ENCODE measurements around the gene ST3GAL5.
"Not testable (repeated sequence)": the region's sequence is repeated elsewhere in the genome, so short reads cannot be mapped to it uniquely, and the experiment has no call there.

The ST3GAL5 gene

DNA sequence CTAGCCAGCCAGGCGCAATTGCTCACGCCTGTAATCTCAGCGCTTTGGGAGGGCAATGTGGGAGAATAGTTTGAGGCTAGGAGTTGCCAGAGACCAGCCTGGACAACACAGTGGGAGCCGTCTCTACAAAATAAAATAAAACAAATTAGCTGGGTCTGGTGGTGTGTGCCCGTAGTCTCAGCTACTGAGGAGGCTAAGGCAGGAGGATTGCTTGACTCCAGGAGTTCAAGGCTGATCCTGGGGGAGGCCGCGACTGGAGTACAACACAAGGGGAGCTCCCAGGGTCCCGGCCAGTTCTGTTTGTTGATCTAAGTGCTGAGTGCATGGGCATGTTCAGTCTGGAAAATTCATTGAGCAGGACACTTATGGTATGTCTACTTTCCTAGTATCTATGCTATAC, 2.6 kb downstream of the ST3GAL5 start:
- H3K4me3 ChIP-seq (ENCODE audit: low read depth, low read length): no peak overlapping the region
- TF ChIP-seq, protein P1, sequence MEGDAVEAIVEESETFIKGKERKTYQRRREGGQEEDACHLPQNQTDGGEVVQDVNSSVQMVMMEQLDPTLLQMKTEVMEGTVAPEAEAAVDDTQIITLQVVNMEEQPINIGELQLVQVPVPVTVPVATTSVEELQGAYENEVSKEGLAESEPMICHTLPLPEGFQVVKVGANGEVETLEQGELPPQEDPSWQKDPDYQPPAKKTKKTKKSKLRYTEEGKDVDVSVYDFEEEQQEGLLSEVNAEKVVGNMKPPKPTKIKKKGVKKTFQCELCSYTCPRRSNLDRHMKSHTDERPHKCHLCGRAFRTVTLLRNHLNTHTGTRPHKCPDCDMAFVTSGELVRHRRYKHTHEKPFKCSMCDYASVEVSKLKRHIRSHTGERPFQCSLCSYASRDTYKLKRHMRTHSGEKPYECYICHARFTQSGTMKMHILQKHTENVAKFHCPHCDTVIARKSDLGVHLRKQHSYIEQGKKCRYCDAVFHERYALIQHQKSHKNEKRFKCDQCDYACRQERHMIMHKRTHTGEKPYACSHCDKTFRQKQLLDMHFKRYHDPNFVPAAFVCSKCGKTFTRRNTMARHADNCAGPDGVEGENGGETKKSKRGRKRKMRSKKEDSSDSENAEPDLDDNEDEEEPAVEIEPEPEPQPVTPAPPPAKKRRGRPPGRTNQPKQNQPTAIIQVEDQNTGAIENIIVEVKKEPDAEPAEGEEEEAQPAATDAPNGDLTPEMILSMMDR (IDR thresholded peaks at IDR 0.05; ENCODE audit: insufficient read depth, low read depth, low read length, missing control alignments): no peak
- no peak for DNase-seq (ENCODE audit: low read depth)

DNA sequence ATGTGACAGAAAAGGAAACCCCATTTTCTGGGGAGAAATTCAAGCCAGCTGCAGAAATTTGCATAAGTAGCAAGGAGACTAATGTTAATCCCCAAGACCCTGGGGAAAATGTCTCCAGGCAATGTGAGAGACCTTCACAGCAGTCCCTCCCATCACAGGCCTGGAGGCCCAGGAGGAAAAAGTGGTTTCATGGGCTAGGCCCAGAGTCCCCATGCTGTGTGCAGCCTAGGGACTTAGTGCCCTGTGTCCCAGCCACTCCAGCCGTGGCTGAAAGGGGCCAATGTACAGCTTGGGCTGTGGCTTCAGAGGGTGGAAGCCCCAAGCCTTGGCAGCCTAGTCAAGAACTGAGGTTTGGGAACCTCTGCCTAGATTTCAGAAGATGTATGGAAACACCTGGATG, 7.0 kb downstream of the ST3GAL5 start:
- not testable (repeated sequence) for DNase-seq (ENCODE audit: low read depth); H3K4me3 ChIP-seq (ENCODE audit: low read depth, low read length)

DNA sequence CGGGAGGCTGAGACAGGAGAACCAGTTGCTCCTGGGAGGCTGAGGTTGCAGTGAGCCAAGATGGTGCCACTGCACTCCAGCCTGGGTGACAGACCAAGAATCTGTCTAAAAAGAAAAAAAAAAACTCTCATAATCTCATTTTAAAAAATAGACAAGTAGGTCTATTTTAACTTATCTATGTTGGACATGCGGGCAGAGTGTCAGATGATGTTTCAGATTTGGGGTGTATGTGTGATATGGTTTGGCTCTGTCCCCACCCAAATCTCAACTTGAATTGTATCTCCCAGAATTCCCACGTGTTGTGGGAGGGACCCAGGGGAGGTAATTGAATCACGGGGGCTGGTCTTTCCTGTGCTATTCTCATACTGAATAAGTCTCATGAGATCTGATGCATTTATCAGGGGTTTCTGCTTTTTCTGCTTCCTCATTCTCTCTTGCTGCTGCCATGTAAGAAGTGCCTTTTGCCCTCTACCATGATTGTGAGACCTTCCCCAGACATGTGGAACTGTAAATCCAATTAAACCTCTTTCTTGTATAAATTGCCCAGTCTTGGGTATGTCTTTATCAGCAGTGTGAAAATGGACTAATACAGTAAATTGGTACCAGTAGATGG, 8.0 kb downstream of the ST3GAL5 start:
- not testable (repeated sequence) for DNase-seq (ENCODE audit: low read depth); H3K4me3 ChIP-seq (ENCODE audit: low read depth, low read length)

DNA sequence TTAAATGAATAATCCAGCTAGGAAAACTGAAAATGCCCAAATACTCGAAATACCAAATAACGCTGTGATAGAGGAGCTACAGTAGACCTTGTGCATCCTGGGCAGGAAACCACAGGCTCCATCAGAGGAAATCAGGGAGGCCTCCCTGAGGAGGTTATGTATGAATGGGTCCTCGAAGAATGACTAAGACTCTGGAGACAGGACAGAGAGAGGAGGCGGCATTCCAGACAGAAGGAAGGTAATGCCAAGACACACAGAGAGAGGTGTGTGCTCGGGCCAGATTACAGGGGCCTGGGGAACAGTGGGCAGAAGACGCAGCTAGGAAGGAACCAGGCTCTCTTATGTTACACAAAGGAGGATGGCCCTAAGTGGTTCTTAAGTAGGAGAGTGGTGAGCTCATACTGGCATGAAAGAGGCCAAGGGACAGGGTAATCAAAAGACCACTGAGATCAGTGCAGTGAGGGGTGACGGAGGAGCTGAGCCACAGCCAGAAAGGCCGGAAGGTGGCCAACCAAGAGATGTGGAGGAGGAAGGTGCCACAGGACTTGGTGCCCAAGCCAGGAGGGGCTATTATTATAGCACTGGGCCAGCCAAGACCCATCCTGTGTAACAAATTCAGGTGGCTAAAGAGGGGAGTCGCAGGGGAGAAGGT, 9.9 kb downstream of the ST3GAL5 start:
- H3K4me3 ChIP-seq (ENCODE audit: low read depth, low read length): no peak overlapping the region
- DNase-seq (ENCODE audit: low read depth): no peak
- TF ChIP-seq, protein P1 (IDR thresholded peaks at IDR 0.05; ENCODE audit: insufficient read depth, low read depth, low read length, missing control alignments): no peak

DNA sequence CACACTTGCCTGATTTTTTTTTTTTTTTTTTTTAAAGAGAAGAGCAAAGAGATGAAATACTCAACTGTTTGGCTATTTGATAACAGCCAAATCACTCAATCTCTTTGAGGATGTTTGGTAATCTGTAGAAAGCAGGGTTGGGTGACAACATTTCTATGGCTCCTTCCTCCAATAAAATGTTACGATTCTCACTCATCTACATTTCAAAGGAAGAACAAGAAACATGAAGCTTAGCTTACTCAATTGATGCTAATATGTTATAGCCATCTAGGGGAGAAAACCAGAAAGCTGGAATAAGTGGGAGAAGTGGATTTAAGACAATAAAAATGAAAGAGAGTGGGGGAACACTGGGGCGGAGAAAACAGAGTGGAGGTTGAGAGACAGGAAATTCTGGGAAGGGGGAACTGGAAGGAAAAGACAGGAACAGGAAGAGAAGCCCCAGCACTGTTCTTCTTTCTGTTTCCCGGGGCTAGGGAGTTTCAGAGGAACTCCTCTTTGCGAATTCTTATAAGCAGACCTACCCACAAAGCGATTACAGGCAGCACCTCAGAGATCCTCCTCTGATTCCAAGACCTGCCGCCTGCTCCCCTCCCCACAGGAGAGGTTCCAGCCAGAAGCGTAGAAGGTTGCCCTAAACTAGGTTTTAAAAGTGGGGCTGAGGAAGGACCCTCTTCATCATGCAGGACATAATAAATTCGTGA, 13.3 kb downstream of the ST3GAL5 start:
- TF ChIP-seq, protein P1 (IDR thresholded peaks at IDR 0.05; ENCODE audit: insufficient read depth, low read depth, low read length, missing control alignments): no peak
- no peak for DNase-seq (ENCODE audit: low read depth)
- no peak overlapping the region for H3K4me3 ChIP-seq (ENCODE audit: low read depth, low read length)

DNA sequence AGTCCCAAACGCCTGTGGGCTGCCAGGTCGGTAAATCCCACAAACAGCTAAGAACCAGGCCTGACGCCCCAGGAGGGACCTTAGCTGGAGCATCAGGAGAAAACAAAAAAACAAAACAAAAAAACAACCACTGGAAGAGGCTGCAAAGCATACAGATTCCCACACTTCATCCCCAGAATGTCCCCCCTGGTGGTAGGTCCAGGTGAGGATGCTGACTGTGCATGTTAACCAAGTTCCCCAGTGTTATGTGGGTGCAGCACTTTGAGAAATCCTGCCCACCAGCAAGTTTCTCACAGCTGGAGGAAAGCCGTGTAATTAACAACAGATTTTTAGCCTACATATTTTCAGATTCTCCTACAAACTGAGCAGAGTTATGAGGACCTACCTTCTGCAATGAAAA, 15.1 kb downstream of the ST3GAL5 start:
- no peak for DNase-seq (ENCODE audit: low read depth)
- TF ChIP-seq, protein P1 (IDR thresholded peaks at IDR 0.05; ENCODE audit: insufficient read depth, low read depth, low read length, missing control alignments): peak; percentile 37
- H3K4me3 ChIP-seq (ENCODE audit: low read depth, low read length): no peak overlapping the region

DNA sequence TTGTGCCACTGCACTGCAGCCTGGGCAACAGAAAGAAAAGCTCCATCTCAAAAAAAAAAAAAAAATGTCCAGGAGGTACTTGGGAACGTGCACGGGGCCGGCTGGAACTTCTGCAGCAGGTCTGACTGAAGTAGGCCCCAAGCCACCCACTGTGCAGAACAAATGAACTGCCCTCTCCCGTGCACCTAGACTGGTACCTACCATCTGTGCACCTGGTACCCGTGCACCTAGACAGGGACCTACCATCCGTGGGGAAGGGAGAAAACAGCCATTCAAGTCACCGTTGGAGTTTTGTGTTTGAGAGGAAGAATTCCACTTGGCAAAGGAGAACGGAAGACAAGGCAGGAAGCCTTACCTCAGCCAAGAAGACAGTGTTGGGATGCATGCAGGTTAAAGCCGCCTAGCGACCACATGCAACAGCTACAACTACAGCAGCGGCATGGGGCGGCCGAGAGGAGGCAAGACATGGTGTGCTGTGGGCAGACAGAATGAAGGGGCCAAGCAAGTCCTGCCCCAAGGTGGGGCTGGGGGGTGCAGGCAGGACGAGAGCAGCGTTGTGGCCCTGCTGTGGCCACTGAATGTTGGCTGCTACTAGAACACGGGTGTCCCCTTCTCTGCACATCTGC, 16.1 kb downstream of the ST3GAL5 start:
- no peak overlapping the region for H3K4me3 ChIP-seq (ENCODE audit: low read depth, low read length)
- no peak for DNase-seq (ENCODE audit: low read depth)
- TF ChIP-seq, protein P1 (IDR thresholded peaks at IDR 0.05; ENCODE audit: insufficient read depth, low read depth, low read length, missing control alignments): no peak

Measured in GM12865 (cell line).